Measurements from ENCODE around the gene GTF2E1. TPM values are rescaled to one million over a fixed set of nuclear protein-coding genes. Genes with fewer than 3 reads are reported as not detected.

The GTF2E1 gene
- total and polyA plus RNA-seq, 9 donors = 4.5 to 20.3 (median 11.7) TPM

- intact Hi-C loops (cut with DNase I) = no loop called here
- 81 to 86% (median 83%) methylated on average over 3 of the region's 3 CpGs for WGBS, 3 donors
- no peaks in the 10 kb centered on the region for H3K4me1 ChIP-seq (ENCODE audit: insufficient read depth)
- H3K27me3 ChIP-seq = no peaks in the 10 kb centered on the region
- H3K36me3 ChIP-seq = no peaks in the 10 kb centered on the region
- no peak overlapping the region for H3K4me3 ChIP-seq
- TF ChIP-seq, protein P1, sequence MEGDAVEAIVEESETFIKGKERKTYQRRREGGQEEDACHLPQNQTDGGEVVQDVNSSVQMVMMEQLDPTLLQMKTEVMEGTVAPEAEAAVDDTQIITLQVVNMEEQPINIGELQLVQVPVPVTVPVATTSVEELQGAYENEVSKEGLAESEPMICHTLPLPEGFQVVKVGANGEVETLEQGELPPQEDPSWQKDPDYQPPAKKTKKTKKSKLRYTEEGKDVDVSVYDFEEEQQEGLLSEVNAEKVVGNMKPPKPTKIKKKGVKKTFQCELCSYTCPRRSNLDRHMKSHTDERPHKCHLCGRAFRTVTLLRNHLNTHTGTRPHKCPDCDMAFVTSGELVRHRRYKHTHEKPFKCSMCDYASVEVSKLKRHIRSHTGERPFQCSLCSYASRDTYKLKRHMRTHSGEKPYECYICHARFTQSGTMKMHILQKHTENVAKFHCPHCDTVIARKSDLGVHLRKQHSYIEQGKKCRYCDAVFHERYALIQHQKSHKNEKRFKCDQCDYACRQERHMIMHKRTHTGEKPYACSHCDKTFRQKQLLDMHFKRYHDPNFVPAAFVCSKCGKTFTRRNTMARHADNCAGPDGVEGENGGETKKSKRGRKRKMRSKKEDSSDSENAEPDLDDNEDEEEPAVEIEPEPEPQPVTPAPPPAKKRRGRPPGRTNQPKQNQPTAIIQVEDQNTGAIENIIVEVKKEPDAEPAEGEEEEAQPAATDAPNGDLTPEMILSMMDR (IDR thresholded peaks at IDR 0.05) = no peak
- no peak for TF ChIP-seq EP300 (IDR thresholded peaks at IDR 0.05)
- TF ChIP-seq POLR2A (IDR thresholded peaks at IDR 0.05) = no peak
- H3K27ac ChIP-seq = no peak overlapping the region
- no peaks in the 10 kb centered on the region for H3K9me3 ChIP-seq
- no peak for DNase-seq
Measured at GRCh38 chr3:120823156-120823555, 80.6 kb downstream of the GTF2E1 start.

- no peaks in the 10 kb centered on the region for H3K27me3 ChIP-seq
- H3K4me1 ChIP-seq (ENCODE audit: insufficient read depth) = no peaks in the 10 kb centered on the region
- H3K4me3 ChIP-seq = no peak overlapping the region
- WGBS, 3 donors = 50 to 84% (median 84%) methylated on average over 1 of the region's 1 CpG
- intact Hi-C loops (cut with DNase I) = no loop called here
- H3K27ac ChIP-seq = no peak overlapping the region
- H3K36me3 ChIP-seq = no peaks in the 10 kb centered on the region
- no peak for TF ChIP-seq EP300 (IDR thresholded peaks at IDR 0.05)
- TF ChIP-seq POLR2A (IDR thresholded peaks at IDR 0.05) = no peak
- TF ChIP-seq, protein P1 (IDR thresholded peaks at IDR 0.05) = no peak
- H3K9me3 ChIP-seq = no peaks in the 10 kb centered on the region
- no peak for DNase-seq
Measured at GRCh38 chr3:120824613-120825012, 82.1 kb downstream of the GTF2E1 start.

GRCh38 chr3:120828796-120829195 lies 86.3 kb downstream of the GTF2E1 start:
- no peak overlapping the region for H3K27ac ChIP-seq
- TF ChIP-seq EP300 (IDR thresholded peaks at IDR 0.05) = no peak
- TF ChIP-seq, protein P1 (IDR thresholded peaks at IDR 0.05) = no peak
- no peak for TF ChIP-seq POLR2A (IDR thresholded peaks at IDR 0.05)
- H3K9me3 ChIP-seq = no peaks in the 10 kb centered on the region
- intact Hi-C loops (cut with DNase I) = no loop called here
- no peaks in the 10 kb centered on the region for H3K4me1 ChIP-seq (ENCODE audit: insufficient read depth)
- no peaks in the 10 kb centered on the region for H3K27me3 ChIP-seq
- H3K36me3 ChIP-seq = no peaks in the 10 kb centered on the region
- WGBS, 3 donors = 83 to 89% (median 85%) methylated on average over 1 of the region's 1 CpG
- H3K4me3 ChIP-seq = no peak overlapping the region
- no peak for DNase-seq

DNA sequence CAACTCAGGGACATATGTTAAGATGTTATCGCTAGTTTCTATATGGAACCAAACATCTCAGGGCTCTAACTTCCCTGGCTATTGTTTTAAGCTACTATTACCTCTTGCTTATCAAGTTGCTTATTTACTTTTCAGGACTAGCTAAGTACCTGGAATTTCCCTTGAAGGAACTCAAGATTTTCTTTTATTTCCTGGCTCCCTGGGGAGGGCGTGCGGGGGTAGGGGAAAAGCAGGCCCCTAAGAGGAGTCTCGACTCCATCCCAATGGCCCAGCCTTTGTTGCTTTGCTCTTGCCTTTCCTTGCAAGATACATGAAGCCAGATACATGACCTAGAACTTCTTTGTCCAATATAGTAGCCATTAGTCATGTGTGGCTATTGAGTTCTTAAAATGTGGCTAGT lies 88.5 kb downstream of the GTF2E1 start:
- WGBS, 3 donors = 91 to 93% (median 92%) methylated on average over 4 of the region's 4 CpGs
- Histone ChIP-seq H3K27ac (no peak overlapping the region), H3K4me3 (no peak overlapping the region), H3K4me1 (ENCODE audit: insufficient read depth) (no peaks in the 10 kb centered on the region), H3K9me3 (no peaks in the 10 kb centered on the region), H3K36me3 (no peaks in the 10 kb centered on the region), H3K27me3 (no peaks in the 10 kb centered on the region)
- intact Hi-C loops (cut with DNase I) = no loop called here
- TF ChIP-seq, protein P1 (IDR thresholded peaks at IDR 0.05) = no peak
- TF ChIP-seq EP300 (IDR thresholded peaks at IDR 0.05) = no peak
- TF ChIP-seq POLR2A (IDR thresholded peaks at IDR 0.05) = no peak
- no peak for DNase-seq

Small RNA genes within 50 kb of the gene (small RNA-seq; reads per million reads assigned to genes)
- gene MTCO1P29 (not detected), gene MTCO2P29 (not detected)

Other genes with a start within 250 kb of the GTF2E1 start
- 100 to 1,000 TPM in 3 of 7 donors, 10 to 100 TPM in 4; 58.2 to 145 (median 89.4) TPM for gene NDUFB4, start 146.4 kb upstream of the GTF2E1 start, total RNA-seq
- gene NDUFB4, start 146.4 kb upstream of the GTF2E1 start, polyA plus RNA-seq = 100 to 1,000 TPM; 147 to 183 TPM
- gene HGD, start 60.5 kb upstream of the GTF2E1 start, total RNA-seq = 1 to 10 TPM in 3 of 7 donors, under 1 TPM in 3, not detected in 1; 0.40 to 2.4 (median 0.91) TPM
- under 1 TPM; 0.04 to 0.28 TPM for gene HGD, start 60.5 kb upstream of the GTF2E1 start, polyA plus RNA-seq
- 10 to 100 TPM; 11.1 to 36.1 (median 26.6) TPM for gene RABL3, start 228 bp upstream of the GTF2E1 start, total RNA-seq
- gene RABL3, start 228 bp upstream of the GTF2E1 start, polyA plus RNA-seq = 10 to 100 TPM in 1 of 2 donors, 1 to 10 TPM in 1; 8.1 to 28.3 TPM
- gene STXBP5L, start 165.5 kb downstream of the GTF2E1 start, total RNA-seq = 10 to 100 TPM in 6 of 7 donors, 1 to 10 TPM in 1; 7.6 to 50.2 (median 25.0) TPM
- gene STXBP5L, start 165.5 kb downstream of the GTF2E1 start, polyA plus RNA-seq = 1 to 10 TPM; 2.5 to 2.8 TPM

All from ovary (tissue), 9 donors.